IMR-90 (cell line): ENCODE measurements around the gene CFAP61. TPM values are rescaled to one million over a fixed set of nuclear protein-coding genes. Genes with fewer than 3 reads are reported as not detected.

ENCODE experiments used
- ATAC-seq: fragments of 200-7000 bp; cut with Tn5 transposase; 2 replicates; pipeline ENCODE4 v1.9.1; 2020; ENCODE audit warnings: low read depth, mild to moderate bottlenecking, moderate library complexity
- BruUV-seq: library from RNA; stranded (reverse); fragments of 400-500 nt; replicated peaks from 2 replicates; lab custom pipeline; 2021; lab: Mats Ljungman, UMichigan
- CTCF ChIA-PET: fragments of 300-600 bp; formaldehyde crosslinking; extraction: SDS; loops from one replicate; lab custom pipeline; 2021; ENCODE audit warnings: antibody characterized with exemption; lab: Yijun Ruan, JAX
- POLR2A ChIA-PET: fragments of 300-600 bp; sonication (Branson Sonifier 250); formaldehyde crosslinking; loops from one replicate; lab custom pipeline; 2022; ENCODE audit warnings: antibody characterized with exemption; ENCODE audit not compliant: unreplicated experiment; lab: Charles Lee
- DNase-seq: peaks from one replicate; pipeline ENCODE4 v3.0.0; 2013
- H2AFZ ChIP-seq: replicated peaks from 2 replicates; pipeline ENCODE3; 2013; ENCODE audit warnings: low read length, mild to moderate bottlenecking; ENCODE audit not compliant: poor library complexity
- H2AK5ac ChIP-seq: 2 replicates; pipeline ENCODE4 v1.6.1; 2013; ENCODE audit warnings: low read depth, low read length, inconsistent platforms
- H2AK9ac ChIP-seq: replicated peaks from 2 replicates; pipeline ENCODE3; 2013; ENCODE audit warnings: mild to moderate bottlenecking, low read depth, low read length, moderate library complexity; ENCODE audit not compliant: poor library complexity
- H2BK120ac ChIP-seq: 2 replicates; pipeline ENCODE4 v1.6.1; 2013; ENCODE audit warnings: low read depth, low read length, inconsistent platforms
- H2BK15ac ChIP-seq: 3 replicates; pipeline ENCODE4 v1.6.1; 2013; ENCODE audit warnings: low read depth, low read length, inconsistent platforms
- H2BK20ac ChIP-seq: 2 replicates; pipeline ENCODE4 v1.6.1; 2013; ENCODE audit warnings: low read depth, mild to moderate bottlenecking, inconsistent platforms, low read length, moderate library complexity
- H2BK5ac ChIP-seq: 2 replicates; pipeline ENCODE4 v1.6.1; 2013; ENCODE audit warnings: mild to moderate bottlenecking, low read depth, low read length, inconsistent platforms; ENCODE audit not compliant: poor library complexity, severe bottlenecking
- H3K14ac ChIP-seq: replicated peaks from 2 replicates; pipeline ENCODE4 v1.6.1; 2013; ENCODE audit warnings: low read depth, low read length, inconsistent platforms
- H3K18ac ChIP-seq: 2 replicates; pipeline ENCODE4 v1.6.1; 2013; ENCODE audit warnings: low read depth, low read length, control low read depth
- H3K23ac ChIP-seq: 2 replicates; pipeline ENCODE4 v1.6.1; 2013; ENCODE audit warnings: low read depth, low read length, inconsistent platforms
- H3K27ac ChIP-seq: 2 replicates; pipeline ENCODE4 v1.5.1; 2013; ENCODE audit warnings: mild to moderate bottlenecking, control low read depth, low read length; ENCODE audit not compliant: insufficient read depth
- H3K27me3 ChIP-seq: 2 replicates; pipeline ENCODE4 v1.6.1; 2013; ENCODE audit warnings: low read length; ENCODE audit not compliant: control insufficient read depth, insufficient read depth
- H3K36me3 ChIP-seq: 2 replicates; pipeline ENCODE4 v1.6.1; 2013; ENCODE audit warnings: low read length, mixed read lengths; ENCODE audit not compliant: control insufficient read depth, insufficient read depth
- H3K4ac ChIP-seq: 2 replicates; pipeline ENCODE4 v1.6.1; 2013; ENCODE audit warnings: low read depth, low read length, inconsistent platforms
- H3K4me1 ChIP-seq: 2 replicates; pipeline ENCODE4 v1.6.1; 2013; ENCODE audit warnings: low read length, mixed read lengths; ENCODE audit not compliant: control insufficient read depth, insufficient read depth
- H3K4me2 ChIP-seq: 2 replicates; pipeline ENCODE4 v1.6.1; 2013; ENCODE audit warnings: low read depth, mild to moderate bottlenecking, control low read depth, low read length, moderate library complexity
- H3K4me3 ChIP-seq: 2 replicates; pipeline ENCODE4 v1.5.1; 2013; ENCODE audit warnings: low read depth, mild to moderate bottlenecking, control low read depth, low read length, moderate library complexity; ENCODE audit not compliant: insufficient read depth
- H3K56ac ChIP-seq: 2 replicates; pipeline ENCODE4 v1.6.1; 2013; ENCODE audit warnings: low read length, inconsistent platforms; ENCODE audit not compliant: insufficient read depth; ENCODE audit errors: extremely low read depth
- H3K79me1 ChIP-seq, 2 experiments: 2 replicates each; pipeline ENCODE4 v1.6.1; 2013; ENCODE audit warnings: low read length in 2 of 2, inconsistent platforms in 1 of 2, low read depth in 1 of 2
- H3K9ac ChIP-seq: 2 replicates; pipeline ENCODE4 v1.6.1; 2013; ENCODE audit warnings: low read depth, low read length, control low read depth
- H3K9me1 ChIP-seq: 2 replicates; pipeline ENCODE4 v1.6.1; 2013; ENCODE audit warnings: low read length, inconsistent platforms; ENCODE audit not compliant: insufficient read depth
- H3K9me3 ChIP-seq: 2 replicates; pipeline ENCODE4 v1.6.1; 2013; ENCODE audit warnings: low read length; ENCODE audit not compliant: control insufficient read depth, insufficient read depth
- H4K20me1 ChIP-seq: 2 replicates; pipeline ENCODE4 v1.6.1; 2013; ENCODE audit warnings: low read length, inconsistent platforms; ENCODE audit not compliant: insufficient read depth
- H4K5ac ChIP-seq: 2 replicates; pipeline ENCODE4 v1.6.1; 2013; ENCODE audit warnings: mild to moderate bottlenecking, low read depth, low read length, control low read depth
- H4K8ac ChIP-seq, 2 experiments: 2 replicates each; pipeline ENCODE4 v1.6.1; 2013; ENCODE audit warnings: low read depth in 2 of 2, low read length in 2 of 2, control low read depth in 1 of 2, inconsistent platforms in 1 of 2
- H4K91ac ChIP-seq: 2 replicates; pipeline ENCODE4 v1.6.1; 2013; ENCODE audit warnings: low read depth, low read length, inconsistent platforms; ENCODE audit not compliant: insufficient read depth
- BHLHE40 ChIP-seq: fragments of 150-350 bp; IDR thresholded peaks from 2 replicates; pipeline ENCODE4 v1.6.1; 2016; ENCODE audit warnings: mild to moderate bottlenecking, low read depth, low read length
- CEBPB ChIP-seq: IDR thresholded peaks from 2 replicates; pipeline ENCODE4 v1.6.1; 2012; ENCODE audit warnings: low read depth, low read length, improper control_type of control experiment
- CHD1 ChIP-seq: IDR thresholded peaks from 2 replicates; pipeline ENCODE4 v1.6.1; 2012; ENCODE audit warnings: low read depth, low read length, improper control_type of control experiment
- FOS ChIP-seq: fragments of 150-350 bp; IDR thresholded peaks from 2 replicates; pipeline ENCODE4 v1.6.1; 2016; ENCODE audit warnings: low read depth, low read length
- MAFK ChIP-seq: IDR thresholded peaks from 2 replicates; pipeline ENCODE4 v1.6.1; 2012; ENCODE audit warnings: low read depth, low read length, improper control_type of control experiment
- MAZ ChIP-seq: IDR thresholded peaks from 2 replicates; pipeline ENCODE4 v1.6.1; 2012; ENCODE audit warnings: low read depth, mild to moderate bottlenecking, low read length, improper control_type of control experiment, moderate library complexity, borderline replicate concordance
- MXI1 ChIP-seq: IDR thresholded peaks from 2 replicates; pipeline ENCODE4 v1.6.1; 2012; ENCODE audit warnings: low read depth, mild to moderate bottlenecking, low read length, moderate library complexity, borderline replicate concordance
- NFE2L2 ChIP-seq: fragments of 150-350 bp; IDR thresholded peaks from 2 replicates; pipeline ENCODE4 v1.6.1; 2016; ENCODE audit warnings: low read depth, mild to moderate bottlenecking, low read length
- POLR2A ChIP-seq: IDR thresholded peaks from 2 replicates; pipeline ENCODE4 v1.6.1; 2012; ENCODE audit warnings: mild to moderate bottlenecking, low read depth, low read length
- RAD21 ChIP-seq: IDR thresholded peaks from 2 replicates; pipeline ENCODE4 v1.6.1; 2012; ENCODE audit warnings: low read length, improper control_type of control experiment
- RCOR1 ChIP-seq: IDR thresholded peaks from 2 replicates; pipeline ENCODE4 v1.6.1; 2012; ENCODE audit warnings: mild to moderate bottlenecking, low read length, improper control_type of control experiment; ENCODE audit not compliant: insufficient replicate concordance
- RFX5 ChIP-seq: IDR thresholded peaks from 2 replicates; pipeline ENCODE4 v1.8.0; 2012; ENCODE audit warnings: low read depth, mild to moderate bottlenecking, low read length, moderate library complexity
- SMC3 ChIP-seq: fragments of 150-350 bp; IDR thresholded peaks from 2 replicates; pipeline ENCODE4 v1.6.1; 2016; ENCODE audit warnings: low read depth, mild to moderate bottlenecking, antibody characterized with exemption, low read length, moderate library complexity
- WGBS, 2 experiments: methylation state at CpG; one replicate each; pipeline versions ENCODE4 v1.1.5 to v1.1.7; 2013; ENCODE audit warnings: missing lambda C conversion rate in 2 of 2; ENCODE audit not compliant: insufficient read length in 1 of 2; ENCODE audit errors: extremely low coverage in 2 of 2; 5-methylcytosine and 5-hydroxymethylcytosine counted together
- dilution Hi-C: fragments of 300-500 bp; cut with HindIII; formaldehyde crosslinking; loops from one replicate; pipeline ENCODE4 v1.14.3; 2018; ENCODE audit warnings: low sequenced_read_pairs; ENCODE audit not compliant: unreplicated experiment
- in situ Hi-C: fragments of 300-500 bp; cut with MboI; formaldehyde crosslinking; loops from 3 replicates; pipeline ENCODE4 v1.14.3; 2019; ENCODE audit warnings: low sequenced_read_pairs, inconsistent platforms, mixed read lengths
- intact Hi-C: fragments of 100-400 bp; cut with micrococcal nuclease; formaldehyde crosslinking; loops from 2 replicates; pipeline ENCODE4 v1.10.0; 2022
- polyA plus RNA-seq, 3 experiments: library from polyadenylated mRNA; depleted of rRNA; stranded (reverse); fragments of >200 nt; gene quantifications; 2 replicates each; pipeline ENCODE4 v1.2.3, GENCODE V29; 2012; ENCODE audit warnings: low replicate concordance in 1 of 3
- total RNA-seq: library from RNA; depleted of rRNA; stranded (reverse); fragments of >200 nt; gene quantifications from 2 replicates; pipeline ENCODE4 v1.2.3, GENCODE V29; 2012
- TF ChIP-seq, protein P1 (sequence below): conservative IDR thresholded peaks from 2 replicates; pipeline ENCODE4 v1.5.1; 2012; ENCODE audit warnings: mild to moderate bottlenecking, low read depth, low read length, improper control_type of control experiment
- TF ChIP-seq, protein P2 (sequence below): fragments of 150-350 bp; IDR thresholded peaks from 2 replicates; pipeline ENCODE4 v1.6.1; 2017; ENCODE audit warnings: mild to moderate bottlenecking, antibody characterized with exemption, low read length, low read depth
- TF ChIP-seq, protein P3 (sequence below): fragments of 150-350 bp; IDR thresholded peaks from 2 replicates; pipeline ENCODE4 v1.6.1; 2016; ENCODE audit warnings: low read depth, mild to moderate bottlenecking, low read length, moderate library complexity, borderline replicate concordance

The CFAP61 gene
- total and polyA plus RNA-seq, 2 of the 4 experiments (the other 2 are of a cell fraction) = 0.07 TPM; not detected in 1

DNA sequence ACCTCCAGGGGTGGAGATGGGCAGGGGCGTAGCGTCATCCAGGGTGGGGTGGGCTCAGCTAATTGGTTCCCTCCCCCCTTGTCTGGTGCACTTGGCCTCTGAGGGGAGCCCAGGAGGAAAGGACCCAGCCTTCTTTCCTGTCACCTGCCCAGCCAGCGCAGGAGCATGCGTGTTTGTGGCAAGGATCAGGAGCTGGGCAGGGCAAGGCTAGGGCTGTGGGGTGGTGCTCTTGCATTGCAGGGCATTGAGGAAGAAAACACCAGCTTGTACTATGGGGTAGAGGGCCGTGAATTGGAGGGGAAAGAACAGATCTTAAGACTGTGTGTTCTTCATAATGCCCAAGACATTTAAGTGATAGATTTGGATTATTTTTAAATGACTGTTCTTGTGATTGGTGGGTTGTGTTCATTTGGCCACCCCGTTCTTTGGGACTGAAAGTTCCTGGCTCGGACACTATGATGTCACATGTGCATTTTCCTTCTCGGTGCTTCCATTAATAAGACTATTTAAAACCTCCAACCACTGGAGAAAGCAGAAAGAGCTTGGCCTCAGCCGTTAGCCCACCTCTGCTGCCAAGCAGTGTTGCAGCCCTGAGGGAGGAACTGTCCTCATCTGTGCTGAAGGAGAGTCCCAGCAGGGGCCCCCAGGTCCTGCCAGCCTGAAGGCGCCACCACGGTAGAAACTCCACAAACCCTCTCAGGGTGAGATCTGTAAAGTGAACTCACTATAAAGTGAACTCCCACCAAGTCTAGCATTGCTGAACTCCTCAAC is 179.4 kb downstream of the CFAP61 start:
- no TSS peak for BruUV-seq

More for the DNA sequence above, 179.4 kb downstream of the CFAP61 start:
- H3K9me3 ChIP-seq = no peaks in the 10 kb centered on the region
- intact Hi-C loops (no loop called here), in situ Hi-C loops (loop anchor here (10.0 to 25.0 kb wide), 2 partner anchors 157 to 544 kb away; no protein-coding TSS in a partner anchor), dilution Hi-C loops (no loop called here)
- no peaks in the 10 kb centered on the region for H3K9me1 ChIP-seq
- no peak overlapping the region for H2AK9ac ChIP-seq
- H2BK15ac ChIP-seq = no peak overlapping the region
- POLR2A ChIA-PET = no interaction called here
- no peaks in the 10 kb centered on the region for H4K20me1 ChIP-seq
- H2BK5ac ChIP-seq = no peak overlapping the region
- no peaks in the 10 kb centered on the region for H3K4me1 ChIP-seq
- H4K91ac ChIP-seq = no peak overlapping the region
- H3K79me1 ChIP-seq = no peaks in the 10 kb centered on the region
- no peak overlapping the region for H3K4ac ChIP-seq
- no peak overlapping the region for H2BK120ac ChIP-seq
- H3K56ac ChIP-seq = no peak overlapping the region
- no peak overlapping the region for H2AFZ ChIP-seq
- no peak overlapping the region for H3K9ac ChIP-seq
- CTCF ChIA-PET = no interaction called here
- WGBS, 2 experiments = no CpG with 5 or more reads among the region's 11 CpGs
- peaks cover 6% of the 10 kb centered on the region for H3K27me3 ChIP-seq
- no peak overlapping the region for H3K14ac ChIP-seq
- H4K8ac ChIP-seq = no peak overlapping the region
- no peaks in the 10 kb centered on the region for H3K36me3 ChIP-seq
- ATAC-seq (no peak), DNase-seq (no peak)
- H3K23ac ChIP-seq = no peak overlapping the region
- H2BK20ac ChIP-seq = no peak overlapping the region
- H3K27ac ChIP-seq = no peak overlapping the region
- no peak overlapping the region for H3K18ac ChIP-seq
- H3K4me2 ChIP-seq = no peak overlapping the region
- no peak overlapping the region for H4K5ac ChIP-seq
- no peak overlapping the region for H2AK5ac ChIP-seq
- H3K4me3 ChIP-seq = no peak overlapping the region
- TF ChIP-seq RFX5 (no peak), MAZ (no peak), CHD1 (no peak), RAD21 (no peak), MAFK (no peak), FOS (no peak), MXI1 (no peak), RCOR1 (no peak), POLR2A (no peak), SMC3 (no peak), NFE2L2 (no peak), BHLHE40 (no peak), CEBPB (no peak)
- TF ChIP-seq, protein P1, sequence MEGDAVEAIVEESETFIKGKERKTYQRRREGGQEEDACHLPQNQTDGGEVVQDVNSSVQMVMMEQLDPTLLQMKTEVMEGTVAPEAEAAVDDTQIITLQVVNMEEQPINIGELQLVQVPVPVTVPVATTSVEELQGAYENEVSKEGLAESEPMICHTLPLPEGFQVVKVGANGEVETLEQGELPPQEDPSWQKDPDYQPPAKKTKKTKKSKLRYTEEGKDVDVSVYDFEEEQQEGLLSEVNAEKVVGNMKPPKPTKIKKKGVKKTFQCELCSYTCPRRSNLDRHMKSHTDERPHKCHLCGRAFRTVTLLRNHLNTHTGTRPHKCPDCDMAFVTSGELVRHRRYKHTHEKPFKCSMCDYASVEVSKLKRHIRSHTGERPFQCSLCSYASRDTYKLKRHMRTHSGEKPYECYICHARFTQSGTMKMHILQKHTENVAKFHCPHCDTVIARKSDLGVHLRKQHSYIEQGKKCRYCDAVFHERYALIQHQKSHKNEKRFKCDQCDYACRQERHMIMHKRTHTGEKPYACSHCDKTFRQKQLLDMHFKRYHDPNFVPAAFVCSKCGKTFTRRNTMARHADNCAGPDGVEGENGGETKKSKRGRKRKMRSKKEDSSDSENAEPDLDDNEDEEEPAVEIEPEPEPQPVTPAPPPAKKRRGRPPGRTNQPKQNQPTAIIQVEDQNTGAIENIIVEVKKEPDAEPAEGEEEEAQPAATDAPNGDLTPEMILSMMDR = no peak
- TF ChIP-seq, protein P2, sequence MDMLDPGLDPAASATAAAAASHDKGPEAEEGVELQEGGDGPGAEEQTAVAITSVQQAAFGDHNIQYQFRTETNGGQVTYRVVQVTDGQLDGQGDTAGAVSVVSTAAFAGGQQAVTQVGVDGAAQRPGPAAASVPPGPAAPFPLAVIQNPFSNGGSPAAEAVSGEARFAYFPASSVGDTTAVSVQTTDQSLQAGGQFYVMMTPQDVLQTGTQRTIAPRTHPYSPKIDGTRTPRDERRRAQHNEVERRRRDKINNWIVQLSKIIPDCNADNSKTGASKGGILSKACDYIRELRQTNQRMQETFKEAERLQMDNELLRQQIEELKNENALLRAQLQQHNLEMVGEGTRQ = no peak
- TF ChIP-seq, protein P3, sequence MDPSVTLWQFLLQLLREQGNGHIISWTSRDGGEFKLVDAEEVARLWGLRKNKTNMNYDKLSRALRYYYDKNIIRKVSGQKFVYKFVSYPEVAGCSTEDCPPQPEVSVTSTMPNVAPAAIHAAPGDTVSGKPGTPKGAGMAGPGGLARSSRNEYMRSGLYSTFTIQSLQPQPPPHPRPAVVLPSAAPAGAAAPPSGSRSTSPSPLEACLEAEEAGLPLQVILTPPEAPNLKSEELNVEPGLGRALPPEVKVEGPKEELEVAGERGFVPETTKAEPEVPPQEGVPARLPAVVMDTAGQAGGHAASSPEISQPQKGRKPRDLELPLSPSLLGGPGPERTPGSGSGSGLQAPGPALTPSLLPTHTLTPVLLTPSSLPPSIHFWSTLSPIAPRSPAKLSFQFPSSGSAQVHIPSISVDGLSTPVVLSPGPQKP = no peak
